ENCODE data around the gene ENOX2. TPM values are rescaled to one million over a fixed set of nuclear protein-coding genes. Genes with fewer than 3 reads are reported as not detected.
"Not testable (repeated sequence)": the region's sequence is repeated elsewhere in the genome, so short reads cannot be mapped to it uniquely, and the experiment has no call there.

The ENOX2 gene
- total RNA-seq, 1 experiment from 2014 or later, result 24.3 TPM

DNA sequence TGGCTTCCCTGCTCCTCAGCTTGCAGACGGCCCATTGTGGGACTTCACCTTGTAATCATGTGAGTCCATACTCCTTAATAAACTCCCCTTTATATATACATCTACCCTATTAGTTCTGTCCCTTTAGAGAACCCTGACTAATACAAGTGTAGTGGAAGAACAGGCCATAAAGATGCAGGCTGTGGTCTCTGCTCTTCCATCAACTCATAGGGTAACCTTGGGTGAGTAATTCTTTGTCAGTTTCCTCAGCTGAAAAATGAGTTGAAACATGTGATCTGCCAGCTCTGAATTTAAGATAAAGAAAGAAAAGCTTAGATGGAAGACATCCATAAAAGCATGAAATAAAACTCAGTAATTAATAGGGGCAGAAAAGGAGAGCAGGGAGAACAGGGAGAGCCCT, 103.6 kb downstream of the ENOX2 start:
- no peak for DNase-seq (ENCODE audit: unreplicated experiment)
- no TSS peak for BruUV-seq (replicated peaks)
- Mint-ChIP-seq H3K4me3 (ENCODE audit: unreplicated experiment) (no peak overlapping the region), H3K9me3 (ENCODE audit: unreplicated experiment) (no peaks in the 10 kb centered on the region), H3K27ac (ENCODE audit: low read depth, unreplicated experiment) (no peak overlapping the region), H3K27me3 (ENCODE audit: insufficient read depth, unreplicated experiment) (peaks cover 27% of the 10 kb centered on the region), H3K4me1 (ENCODE audit: insufficient read depth, unreplicated experiment) (no peaks in the 10 kb centered on the region), H3K36me3 (ENCODE audit: insufficient read depth, unreplicated experiment) (no peaks in the 10 kb centered on the region)
- intact Hi-C loops (cut with micrococcal nuclease), result no loop called here
- ChIA-PET CTCF (interaction anchor here (1.2 kb wide), 1 partner anchor 27 kb away, joined by 3 read pairs; no protein-coding TSS in a partner anchor), POLR2A (no interaction called here)
- TF ChIP-seq, protein P1, sequence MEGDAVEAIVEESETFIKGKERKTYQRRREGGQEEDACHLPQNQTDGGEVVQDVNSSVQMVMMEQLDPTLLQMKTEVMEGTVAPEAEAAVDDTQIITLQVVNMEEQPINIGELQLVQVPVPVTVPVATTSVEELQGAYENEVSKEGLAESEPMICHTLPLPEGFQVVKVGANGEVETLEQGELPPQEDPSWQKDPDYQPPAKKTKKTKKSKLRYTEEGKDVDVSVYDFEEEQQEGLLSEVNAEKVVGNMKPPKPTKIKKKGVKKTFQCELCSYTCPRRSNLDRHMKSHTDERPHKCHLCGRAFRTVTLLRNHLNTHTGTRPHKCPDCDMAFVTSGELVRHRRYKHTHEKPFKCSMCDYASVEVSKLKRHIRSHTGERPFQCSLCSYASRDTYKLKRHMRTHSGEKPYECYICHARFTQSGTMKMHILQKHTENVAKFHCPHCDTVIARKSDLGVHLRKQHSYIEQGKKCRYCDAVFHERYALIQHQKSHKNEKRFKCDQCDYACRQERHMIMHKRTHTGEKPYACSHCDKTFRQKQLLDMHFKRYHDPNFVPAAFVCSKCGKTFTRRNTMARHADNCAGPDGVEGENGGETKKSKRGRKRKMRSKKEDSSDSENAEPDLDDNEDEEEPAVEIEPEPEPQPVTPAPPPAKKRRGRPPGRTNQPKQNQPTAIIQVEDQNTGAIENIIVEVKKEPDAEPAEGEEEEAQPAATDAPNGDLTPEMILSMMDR (IDR thresholded peaks at IDR 0.05; ENCODE audit: unreplicated experiment), result no peak

DNA sequence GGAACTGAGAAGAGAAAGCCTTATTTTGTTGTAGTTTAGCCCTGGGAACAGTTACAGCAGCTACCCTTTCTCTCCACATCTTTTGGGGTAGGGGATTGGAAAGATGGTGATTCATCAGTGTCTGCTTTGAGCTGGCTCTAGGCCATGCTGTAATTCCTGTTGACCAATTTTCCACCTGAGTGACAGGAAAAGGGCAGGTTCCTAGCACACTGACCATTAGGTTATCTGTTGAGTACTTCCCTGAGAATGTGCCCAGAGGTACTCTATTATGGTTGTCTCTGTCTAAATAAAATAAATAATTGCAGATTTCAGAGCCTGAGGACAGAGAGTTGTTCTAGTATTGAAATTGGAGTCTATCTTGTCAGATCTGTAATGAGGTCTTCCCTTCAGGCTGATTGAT, 109.0 kb downstream of the ENOX2 start:
- Mint-ChIP-seq H3K27ac (ENCODE audit: low read depth, unreplicated experiment) (no peak overlapping the region), H3K36me3 (ENCODE audit: insufficient read depth, unreplicated experiment) (no peaks in the 10 kb centered on the region), H3K9me3 (ENCODE audit: unreplicated experiment) (no peaks in the 10 kb centered on the region), H3K4me1 (ENCODE audit: insufficient read depth, unreplicated experiment) (no peaks in the 10 kb centered on the region), H3K27me3 (ENCODE audit: insufficient read depth, unreplicated experiment) (peaks cover 27% of the 10 kb centered on the region), H3K4me3 (ENCODE audit: unreplicated experiment) (no peak overlapping the region)
- BruUV-seq (replicated peaks), result no TSS peak
- CTCF ChIA-PET, result no interaction called here
- DNase-seq (ENCODE audit: unreplicated experiment), result peak; percentile 27
- TF ChIP-seq, protein P1 (IDR thresholded peaks at IDR 0.05; ENCODE audit: unreplicated experiment), result no peak
- intact Hi-C loops (cut with micrococcal nuclease), result no loop called here
- POLR2A ChIA-PET, result no interaction called here

DNA sequence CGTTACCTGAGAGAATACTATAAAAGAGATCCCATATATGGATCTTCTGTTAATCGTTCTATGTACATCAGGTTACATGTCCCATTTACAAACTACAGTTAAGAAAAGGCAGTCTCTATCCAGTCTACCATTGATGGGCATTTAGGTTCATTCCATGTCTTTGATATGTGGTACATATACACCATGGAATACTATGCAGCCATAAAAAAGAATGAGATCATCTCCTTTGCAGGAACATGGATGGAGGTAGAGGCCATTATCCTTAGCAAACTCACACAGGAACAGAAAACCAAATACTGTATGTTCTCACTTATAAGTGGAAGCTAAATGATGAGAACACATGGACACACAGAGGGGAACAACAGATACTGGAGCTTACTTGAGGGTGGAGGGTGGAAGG, 111.1 kb downstream of the ENOX2 start:
- not testable (repeated sequence) for H3K36me3 Mint-ChIP-seq (ENCODE audit: insufficient read depth, unreplicated experiment); H3K9me3 Mint-ChIP-seq (ENCODE audit: unreplicated experiment); BruUV-seq (replicated peaks)

DNA sequence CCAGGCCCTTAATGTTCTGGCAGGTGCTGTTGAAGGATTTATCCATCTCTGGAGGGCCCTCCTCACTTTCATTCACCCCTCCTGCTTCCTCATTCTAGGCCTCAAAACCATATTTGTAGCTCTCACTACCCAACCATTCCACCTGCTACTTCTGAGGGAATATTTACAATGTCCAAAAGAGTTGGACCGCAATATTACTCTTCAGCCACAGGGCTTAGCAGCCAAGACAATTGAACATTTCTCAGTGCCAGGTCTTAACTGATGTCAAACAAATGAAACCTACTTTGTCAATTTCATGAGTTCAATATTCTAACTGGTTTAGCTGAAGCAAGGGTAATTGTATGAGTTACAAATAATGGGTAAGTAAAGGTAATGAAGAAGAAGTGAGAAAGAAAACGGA, 113.2 kb downstream of the ENOX2 start:
- peaks cover 10% of the 10 kb centered on the region for H3K27me3 Mint-ChIP-seq (ENCODE audit: insufficient read depth, unreplicated experiment)
- no peak overlapping the region for H3K4me3 Mint-ChIP-seq (ENCODE audit: unreplicated experiment)
- ChIA-PET POLR2A (no interaction called here), CTCF (interaction anchor here (0.7 kb wide), 1 partner anchor 81 kb away, joined by 3 read pairs; no protein-coding TSS in a partner anchor)
- H3K27ac Mint-ChIP-seq (ENCODE audit: low read depth, unreplicated experiment), result no peak overlapping the region
- H3K9me3 Mint-ChIP-seq (ENCODE audit: unreplicated experiment), result no peaks in the 10 kb centered on the region
- no TSS peak for BruUV-seq (replicated peaks)
- intact Hi-C loops (cut with micrococcal nuclease), result no loop called here
- H3K36me3 Mint-ChIP-seq (ENCODE audit: insufficient read depth, unreplicated experiment), result no peaks in the 10 kb centered on the region
- no peaks in the 10 kb centered on the region for H3K4me1 Mint-ChIP-seq (ENCODE audit: insufficient read depth, unreplicated experiment)
- DNase-seq (ENCODE audit: unreplicated experiment), result no peak
- TF ChIP-seq, protein P1 (IDR thresholded peaks at IDR 0.05; ENCODE audit: unreplicated experiment), result no peak

More for the DNA sequence above, 111.1 kb downstream of the ENOX2 start:
- intact Hi-C loops (cut with micrococcal nuclease); H3K4me1 Mint-ChIP-seq (ENCODE audit: insufficient read depth, unreplicated experiment); POLR2A ChIA-PET; DNase-seq (ENCODE audit: unreplicated experiment); H3K4me3 Mint-ChIP-seq (ENCODE audit: unreplicated experiment); H3K27ac Mint-ChIP-seq (ENCODE audit: low read depth, unreplicated experiment): not testable (repeated sequence)
- CTCF ChIA-PET, result interaction anchor here (0.6 kb wide), 1 partner anchor 720 kb away, joined by 3 read pairs; no protein-coding TSS in a partner anchor
- peaks cover 27% of the 10 kb centered on the region for H3K27me3 Mint-ChIP-seq (ENCODE audit: insufficient read depth, unreplicated experiment)
